NCI-H69 (cell line): ENCODE measurements around the gene OSTC.
"Not testable (repeated sequence)": the region's sequence is repeated elsewhere in the genome, so short reads cannot be mapped to it uniquely, and the experiment has no call there.

Experiments used
- DNase-seq: peaks from one replicate; lab custom pipeline; 2025; lab: John Stamatoyannopoulos, UW

OSTC gene

GRCh38 chr4:108646706-108647105 is 3.7 kb upstream of the OSTC start:
- DNase-seq, result no peak

DNA sequence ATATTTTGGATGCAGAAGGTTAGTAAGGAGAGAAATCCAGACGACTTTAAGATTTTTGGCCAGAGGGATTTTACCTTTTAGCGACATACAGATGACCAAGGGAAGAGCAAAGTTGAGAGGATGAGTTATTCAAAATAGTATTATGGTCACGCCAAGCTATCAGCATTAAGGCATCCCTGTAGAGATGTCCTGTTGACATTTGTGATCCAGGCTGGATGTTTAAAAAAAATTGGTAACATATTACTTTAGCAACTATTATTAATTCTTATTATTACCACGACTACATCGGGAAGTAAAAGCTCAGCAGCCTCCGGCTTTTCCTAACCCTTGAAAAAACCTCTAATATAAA is 562 bp upstream of the OSTC start:
- DNase-seq, result peak; percentile 25

GRCh38 chr4:108651014-108651791 is 804 bp downstream of the OSTC start:
- peak; percentile 4 for DNase-seq

DNA sequence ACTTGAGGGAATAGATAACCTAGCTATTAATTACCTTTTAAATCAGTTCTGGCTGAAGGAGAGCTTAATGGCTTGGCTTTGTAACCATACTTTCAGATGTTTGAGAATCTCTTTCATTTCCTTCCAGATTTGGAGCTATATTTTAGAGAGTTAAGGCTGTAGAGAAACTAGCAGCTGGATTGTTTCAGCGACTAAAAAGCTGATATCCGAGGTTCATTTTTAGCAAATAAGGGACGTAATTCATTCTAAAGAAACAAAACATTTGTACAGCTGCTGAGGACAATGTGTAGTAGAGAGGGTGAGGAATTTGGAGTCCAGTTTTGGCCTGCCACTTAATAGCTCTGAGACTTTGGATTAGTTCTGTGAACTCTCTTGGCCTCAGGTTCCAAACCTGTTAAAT is 12.2 kb downstream of the OSTC start:
- no peak for DNase-seq

DNA sequence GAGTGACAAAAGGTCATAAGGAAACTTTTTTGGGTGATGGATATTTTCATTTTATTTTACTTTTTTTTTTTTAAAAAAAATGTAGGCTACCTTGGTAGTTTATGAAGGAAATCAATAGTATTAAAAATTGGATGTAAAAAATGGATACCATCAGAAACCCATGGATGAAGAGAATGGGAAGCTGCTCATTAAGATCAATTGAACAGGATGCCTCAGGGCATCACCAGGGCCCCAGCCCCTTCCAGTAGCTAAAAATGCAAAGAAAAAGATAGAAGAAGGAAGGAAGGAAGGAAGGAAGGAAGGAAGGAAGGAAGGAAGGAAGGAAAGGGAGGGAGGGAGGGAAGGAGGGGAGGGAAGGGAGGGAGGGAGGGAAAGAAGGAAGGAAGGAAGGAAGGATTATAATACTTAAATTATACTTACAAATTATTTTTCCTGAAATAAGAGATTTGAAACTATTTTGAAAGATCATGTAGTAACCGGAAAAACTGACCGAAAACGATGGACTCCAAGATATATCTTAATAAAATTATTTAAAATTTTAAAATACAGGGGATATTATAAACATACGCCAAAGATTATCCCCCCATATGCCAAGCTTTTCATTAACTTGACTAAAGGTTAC is 24.1 kb downstream of the OSTC start:
- no peak for DNase-seq

GRCh38 chr4:108681321-108681809 is 31.0 kb downstream of the OSTC start:
- DNase-seq, result no peak

DNA sequence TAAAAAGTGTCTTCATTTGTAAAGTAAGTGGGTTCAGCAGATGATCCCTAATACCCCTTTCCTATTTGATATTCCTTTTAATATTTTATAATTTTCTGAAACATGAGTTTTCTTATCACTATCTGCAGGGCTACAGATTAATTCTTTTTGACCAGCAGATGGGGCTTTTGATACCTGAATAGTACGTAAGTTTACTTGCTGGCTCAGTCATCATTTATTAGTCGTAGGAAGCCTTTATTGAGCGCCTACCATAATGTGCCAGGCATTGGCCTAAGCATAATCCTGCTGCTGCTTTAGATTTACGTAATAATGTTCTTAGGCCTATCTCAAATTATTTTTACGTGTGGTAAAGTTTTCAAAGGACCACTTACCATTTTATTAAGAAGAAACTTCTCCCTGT is 33.1 kb downstream of the OSTC start:
- peak; percentile 49 for DNase-seq

GRCh38 chr4:108685036-108685686 is 34.8 kb downstream of the OSTC start:
- DNase-seq, result no peak

GRCh38 chr4:108690738-108691137 is 40.3 kb downstream of the OSTC start:
- no peak for DNase-seq

GRCh38 chr4:108693211-108693610 is 42.8 kb downstream of the OSTC start:
- no peak for DNase-seq

DNA sequence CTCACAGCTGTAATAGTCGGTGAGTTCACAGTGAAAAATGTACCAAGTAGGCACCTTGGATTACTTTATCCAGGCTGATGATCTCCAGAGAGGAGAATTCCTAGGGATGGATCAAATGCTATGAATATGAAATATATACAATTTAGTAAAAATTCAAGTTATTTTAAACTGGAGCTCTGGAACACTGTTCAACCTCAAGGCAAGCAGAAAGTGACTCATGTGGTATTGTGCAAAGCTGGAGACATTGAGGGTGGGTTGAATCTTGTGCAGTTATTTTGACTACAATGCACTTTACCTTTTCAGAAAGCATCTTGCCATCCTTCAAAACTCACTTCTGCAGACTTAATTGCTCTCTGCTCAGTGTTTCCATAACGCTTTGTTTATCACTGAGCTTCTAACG is 43.4 kb downstream of the OSTC start:
- no peak for DNase-seq

- DNase-seq, result no peak
These were observed 44.0 kb downstream of the OSTC start for GRCh38 chr4:108694423-108694822.

DNA sequence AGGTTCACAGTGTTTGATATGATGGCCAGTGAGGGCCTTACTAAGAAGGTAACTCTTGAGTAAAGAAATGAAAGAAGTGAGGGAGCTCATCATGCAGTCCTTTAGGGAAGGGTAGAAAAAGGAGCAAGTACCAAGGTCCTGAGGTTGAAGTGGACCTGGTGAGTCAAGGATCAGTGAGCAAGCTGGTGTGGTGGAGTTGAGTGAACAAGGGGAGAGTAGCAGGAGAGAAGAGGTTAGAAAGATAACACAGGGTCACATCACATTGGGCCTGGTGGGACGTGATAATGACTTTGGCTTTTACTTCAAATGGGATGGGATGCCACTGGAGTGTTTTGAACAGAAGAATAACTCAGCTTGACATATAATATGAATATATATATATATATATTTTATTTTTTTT is 44.7 kb downstream of the OSTC start:
- DNase-seq, result no peak

GRCh38 chr4:108696160-108696559 is 45.8 kb downstream of the OSTC start:
- no peak for DNase-seq

DNA sequence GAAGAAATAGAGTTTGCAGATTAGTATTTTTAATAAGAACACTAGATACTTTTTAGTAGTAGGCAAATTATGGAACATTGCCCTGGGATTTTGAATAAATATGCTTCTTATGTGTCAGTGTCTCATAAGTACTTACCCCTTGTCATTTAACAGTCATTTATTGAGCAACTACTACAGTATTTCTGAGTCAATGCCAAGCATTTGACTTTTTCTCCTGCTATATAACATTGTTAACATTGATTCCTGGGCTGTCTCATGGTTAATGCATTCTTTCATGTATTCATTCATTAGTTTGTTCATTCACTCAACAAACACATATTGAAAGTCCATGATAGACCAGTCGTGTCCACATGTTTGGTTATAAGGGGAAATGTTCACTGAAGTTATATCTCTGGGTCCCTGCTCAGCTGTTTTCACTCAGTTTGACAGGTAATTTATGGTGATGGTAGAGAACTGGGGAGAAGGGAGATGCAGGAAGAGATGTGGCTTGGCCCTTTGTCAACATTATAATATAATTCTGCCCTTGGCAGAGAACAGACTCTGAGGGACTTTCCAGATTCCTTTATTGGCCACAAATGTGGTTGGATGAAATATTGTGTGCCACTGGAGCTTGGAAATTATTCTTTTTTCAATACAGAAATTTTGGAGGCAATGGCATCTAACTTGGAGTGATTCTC is 49.8 kb downstream of the OSTC start:
- no peak for DNase-seq

DNA sequence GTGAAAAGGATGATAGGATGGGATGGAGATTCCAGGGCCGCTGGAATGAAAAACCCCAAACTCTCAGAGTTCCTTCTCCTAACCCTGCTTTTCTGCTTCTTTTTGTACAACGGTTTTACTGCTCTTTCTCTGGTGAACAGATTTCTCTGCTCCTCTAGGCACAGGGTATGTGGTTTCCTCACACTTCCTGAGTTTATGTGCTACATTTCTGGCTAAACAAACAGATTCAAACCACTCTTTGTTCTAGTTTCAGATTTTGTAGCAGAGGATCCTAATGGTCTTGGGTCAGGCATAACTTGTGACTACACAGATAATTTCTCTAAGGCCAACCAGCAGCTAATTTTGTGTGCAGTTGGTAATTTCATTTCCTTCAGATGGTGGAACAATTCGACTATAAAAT is 52.6 kb downstream of the OSTC start:
- DNase-seq, result no peak

DNA sequence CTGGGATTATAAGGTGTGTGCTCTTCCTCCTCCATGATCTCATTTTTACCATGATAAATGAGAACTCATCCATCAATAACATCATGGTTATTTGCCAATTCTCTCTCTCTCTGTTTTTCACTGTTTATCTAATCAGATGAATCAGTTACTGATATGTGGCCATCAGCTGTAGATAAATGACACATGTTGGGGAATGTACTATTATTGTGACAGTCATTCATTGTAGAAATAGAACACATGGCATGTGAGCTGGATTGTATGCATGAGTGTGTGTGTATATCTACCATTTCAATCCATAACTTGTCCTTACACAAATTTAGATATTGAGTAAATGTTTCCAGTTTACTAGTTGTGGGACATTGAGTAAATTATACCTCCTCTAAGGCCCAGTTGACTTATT is 53.0 kb downstream of the OSTC start:
- no peak for DNase-seq

- no peak for DNase-seq
These were observed 53.6 kb downstream of the OSTC start for GRCh38 chr4:108703966-108704365.

GRCh38 chr4:108706289-108706688 is 55.9 kb downstream of the OSTC start:
- DNase-seq, result no peak

DNA sequence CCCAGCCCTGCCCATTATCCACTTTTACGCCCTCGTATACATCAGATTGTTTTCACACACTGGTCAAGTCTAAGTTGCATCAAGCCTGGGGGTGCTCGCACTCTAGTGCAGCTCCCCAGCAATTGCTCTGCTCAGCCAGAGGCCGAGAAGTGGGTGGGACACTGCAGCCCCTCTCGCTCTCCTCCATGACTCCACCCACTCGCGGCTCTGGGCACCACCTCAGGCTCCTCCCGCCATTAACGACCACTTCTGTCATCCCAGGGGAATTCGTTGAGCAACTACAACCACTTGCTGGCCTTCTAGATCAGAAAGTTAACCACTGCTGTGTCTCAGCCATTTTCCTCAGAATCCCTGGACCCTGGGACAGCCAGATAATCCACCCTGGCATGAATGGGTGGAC is 58.8 kb downstream of the OSTC start:
- peak; percentile 14 for DNase-seq

DNA sequence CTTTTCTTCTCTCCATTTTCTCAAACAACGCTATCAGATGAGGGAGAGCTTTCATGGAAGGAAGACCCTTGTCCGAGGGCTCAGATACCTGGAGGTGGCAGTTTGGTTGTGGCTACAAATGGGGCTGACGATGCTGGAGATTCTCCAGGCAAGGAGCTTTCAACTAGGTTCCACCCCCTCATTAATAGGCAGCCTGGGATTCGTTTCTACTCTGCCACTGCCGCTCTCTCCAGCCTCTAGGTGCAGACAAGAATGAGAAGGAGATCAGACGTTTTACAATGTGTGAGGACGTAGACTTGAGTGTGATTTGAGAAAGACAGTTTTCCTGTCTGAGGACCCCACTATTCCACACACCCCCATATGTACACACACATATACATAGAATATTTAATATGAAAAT is 59.3 kb downstream of the OSTC start:
- DNase-seq, result no peak

GRCh38 chr4:108710578-108710977 is 60.2 kb downstream of the OSTC start:
- DNase-seq, result not testable (repeated sequence)

GRCh38 chr4:108714880-108715279 is 64.5 kb downstream of the OSTC start:
- no peak for DNase-seq
